Nephron progenitor cell (in vitro differentiated cells): Measurements from ENCODE around the gene MSI2.

Experiments
- DNase-seq: peaks from one replicate; pipeline ENCODE4 v3.0.0; 2021
- H3K27ac Mint-ChIP-seq: 2 replicates; pipeline ENCODE4 v1.8.0; 2021; ENCODE audit warnings: mild to moderate bottlenecking, moderate library complexity, mixed read lengths
- H3K27me3 Mint-ChIP-seq: 2 replicates; pipeline ENCODE4 v1.8.0; 2021; ENCODE audit warnings: mild to moderate bottlenecking, low read depth, mixed read lengths; ENCODE audit not compliant: poor library complexity
- H3K36me3 Mint-ChIP-seq: 2 replicates; pipeline ENCODE4 v1.8.0; 2021; ENCODE audit warnings: low read depth, mixed read lengths
- H3K4me1 Mint-ChIP-seq: 2 replicates; pipeline ENCODE4 v1.8.0; 2021; ENCODE audit warnings: mixed read lengths
- H3K4me3 Mint-ChIP-seq: 2 replicates; pipeline ENCODE4 v1.8.0; 2021; ENCODE audit warnings: mild to moderate bottlenecking, moderate library complexity, mixed read lengths
- H3K9me3 Mint-ChIP-seq: 2 replicates; pipeline ENCODE4 v1.8.0; 2021; ENCODE audit warnings: mild to moderate bottlenecking, moderate library complexity, mixed read lengths
- TF ChIP-seq, protein P1 (sequence below): fragments of 200-600 bp; sonication (generic); IDR thresholded peaks from 2 replicates; pipeline ENCODE4 v1.5.0; 2021; ENCODE audit warnings: antibody characterized with exemption

MSI2 gene

DNA sequence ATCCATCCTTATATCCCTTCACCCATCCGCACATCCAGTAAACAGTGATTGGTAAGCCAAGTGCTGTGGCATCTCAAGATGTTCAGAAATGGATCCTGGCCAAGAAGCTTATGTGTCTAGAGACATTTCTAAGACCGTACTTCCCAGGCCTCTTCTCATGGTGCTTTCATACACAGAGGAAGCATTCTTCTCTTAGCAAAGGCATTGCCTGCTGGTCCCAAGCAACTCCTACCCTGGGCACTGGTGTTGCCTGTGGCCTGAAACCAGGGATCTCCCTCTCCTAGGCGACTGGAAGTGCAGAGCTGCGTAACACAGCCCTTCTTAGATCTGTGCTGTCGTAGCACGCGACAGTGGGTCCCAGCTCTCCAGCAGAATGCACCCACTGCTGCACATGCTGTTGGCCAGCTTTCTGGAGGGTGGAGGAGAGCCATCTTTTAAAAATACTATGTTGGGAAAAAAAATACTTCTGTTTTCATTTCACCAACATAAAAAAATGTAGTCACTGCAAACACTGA is 305.9 kb downstream of the MSI2 start:
- Mint-ChIP-seq H3K4me1 (peaks cover 95% of the 10 kb centered on the region), H3K36me3 (peaks cover 38% of the 10 kb centered on the region), H3K27ac (peak overlapping the region; percentile 40), H3K27me3 (no peaks in the 10 kb centered on the region), H3K9me3 (no peaks in the 10 kb centered on the region), H3K4me3 (peak overlapping the region; percentile 5)
- TF ChIP-seq, protein P1, sequence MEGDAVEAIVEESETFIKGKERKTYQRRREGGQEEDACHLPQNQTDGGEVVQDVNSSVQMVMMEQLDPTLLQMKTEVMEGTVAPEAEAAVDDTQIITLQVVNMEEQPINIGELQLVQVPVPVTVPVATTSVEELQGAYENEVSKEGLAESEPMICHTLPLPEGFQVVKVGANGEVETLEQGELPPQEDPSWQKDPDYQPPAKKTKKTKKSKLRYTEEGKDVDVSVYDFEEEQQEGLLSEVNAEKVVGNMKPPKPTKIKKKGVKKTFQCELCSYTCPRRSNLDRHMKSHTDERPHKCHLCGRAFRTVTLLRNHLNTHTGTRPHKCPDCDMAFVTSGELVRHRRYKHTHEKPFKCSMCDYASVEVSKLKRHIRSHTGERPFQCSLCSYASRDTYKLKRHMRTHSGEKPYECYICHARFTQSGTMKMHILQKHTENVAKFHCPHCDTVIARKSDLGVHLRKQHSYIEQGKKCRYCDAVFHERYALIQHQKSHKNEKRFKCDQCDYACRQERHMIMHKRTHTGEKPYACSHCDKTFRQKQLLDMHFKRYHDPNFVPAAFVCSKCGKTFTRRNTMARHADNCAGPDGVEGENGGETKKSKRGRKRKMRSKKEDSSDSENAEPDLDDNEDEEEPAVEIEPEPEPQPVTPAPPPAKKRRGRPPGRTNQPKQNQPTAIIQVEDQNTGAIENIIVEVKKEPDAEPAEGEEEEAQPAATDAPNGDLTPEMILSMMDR = no peak
- no peak for DNase-seq

DNA sequence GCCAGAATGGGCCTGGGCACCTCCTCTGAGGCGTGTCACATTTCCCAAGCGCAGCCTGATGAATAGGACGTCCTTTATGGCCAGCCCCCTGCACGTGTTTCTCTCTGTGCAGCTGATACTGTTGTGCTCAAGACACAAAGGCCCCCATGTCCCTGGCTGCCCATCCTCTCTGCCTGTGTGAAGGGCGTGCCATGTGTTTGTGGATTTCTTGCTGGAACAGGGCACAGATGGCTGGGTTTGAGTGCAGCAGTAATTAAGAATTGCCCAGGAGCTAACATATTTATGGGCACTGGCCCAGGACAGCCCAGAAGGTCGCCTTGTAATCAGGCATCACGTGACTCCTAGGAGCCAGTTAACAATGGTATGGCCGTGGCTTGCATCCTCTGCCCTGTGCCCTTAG is 307.6 kb downstream of the MSI2 start:
- no peaks in the 10 kb centered on the region for H3K9me3 Mint-ChIP-seq
- peaks cover 35% of the 10 kb centered on the region for H3K36me3 Mint-ChIP-seq
- no peak for DNase-seq
- H3K27me3 Mint-ChIP-seq = no peaks in the 10 kb centered on the region
- peaks cover 95% of the 10 kb centered on the region for H3K4me1 Mint-ChIP-seq
- no peak overlapping the region for H3K4me3 Mint-ChIP-seq
- peak overlapping the region; percentile 93 for H3K27ac Mint-ChIP-seq
- TF ChIP-seq, protein P1 = no peak

DNA sequence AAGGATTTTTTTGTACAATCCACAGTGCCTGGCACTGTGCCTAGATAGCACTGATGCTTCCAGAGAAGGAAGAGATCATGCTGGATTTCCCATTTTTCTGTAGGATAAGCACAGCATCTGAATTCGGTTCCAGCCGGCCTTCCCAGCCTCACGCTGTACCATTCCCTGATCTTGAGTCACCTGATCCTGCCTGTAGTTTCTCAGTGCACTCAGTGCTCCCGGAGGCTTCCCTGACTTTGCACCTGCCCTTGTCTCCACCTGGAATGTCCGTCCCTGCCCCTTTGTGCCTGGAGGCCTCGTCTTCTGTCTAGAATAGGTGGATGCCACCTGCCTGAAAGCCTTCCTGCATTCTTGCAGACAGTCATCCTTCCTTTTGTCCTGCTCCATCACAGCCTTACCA is 308.9 kb downstream of the MSI2 start:
- Mint-ChIP-seq H3K27me3 (no peaks in the 10 kb centered on the region), H3K36me3 (peaks cover 41% of the 10 kb centered on the region), H3K27ac (peak overlapping the region; percentile 64), H3K9me3 (no peaks in the 10 kb centered on the region), H3K4me1 (peaks cover 95% of the 10 kb centered on the region), H3K4me3 (peak overlapping the region; percentile 4)
- DNase-seq = no peak
- TF ChIP-seq, protein P1 = no peak

DNA sequence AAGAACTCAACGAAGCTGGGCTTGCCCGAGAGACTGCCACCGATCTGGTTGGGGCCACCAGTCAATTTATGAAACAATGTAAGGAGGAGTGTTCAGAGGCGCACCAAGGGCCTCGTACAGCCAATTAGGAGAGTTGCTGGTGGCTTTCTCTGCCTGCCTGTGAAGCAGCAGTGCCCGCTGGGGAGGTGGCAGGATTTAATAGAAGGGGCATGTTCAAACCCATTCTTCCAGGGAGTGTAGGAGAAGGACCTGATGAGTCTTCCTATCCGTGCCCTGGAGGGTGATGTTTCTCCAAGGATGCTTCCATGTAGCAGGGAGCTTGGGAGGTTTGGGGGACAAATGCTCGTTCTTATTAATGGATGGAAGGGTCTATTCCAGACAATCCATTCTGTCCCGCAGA is 310.4 kb downstream of the MSI2 start:
- no peak for DNase-seq
- peaks cover 95% of the 10 kb centered on the region for H3K4me1 Mint-ChIP-seq
- H3K27me3 Mint-ChIP-seq = no peaks in the 10 kb centered on the region
- H3K36me3 Mint-ChIP-seq = peaks cover 41% of the 10 kb centered on the region
- H3K9me3 Mint-ChIP-seq = no peaks in the 10 kb centered on the region
- peak overlapping the region; percentile 49 for H3K27ac Mint-ChIP-seq
- H3K4me3 Mint-ChIP-seq = no peak overlapping the region
- TF ChIP-seq, protein P1 = no peak

GRCh38 chr17:57567251-57567650 is 310.9 kb downstream of the MSI2 start:
- peak overlapping the region; percentile 37 for H3K27ac Mint-ChIP-seq
- no peak for DNase-seq
- H3K36me3 Mint-ChIP-seq = peaks cover 41% of the 10 kb centered on the region
- no peaks in the 10 kb centered on the region for H3K9me3 Mint-ChIP-seq
- TF ChIP-seq, protein P1 = no peak
- no peak overlapping the region for H3K4me3 Mint-ChIP-seq
- H3K27me3 Mint-ChIP-seq = no peaks in the 10 kb centered on the region
- H3K4me1 Mint-ChIP-seq = peaks cover 94% of the 10 kb centered on the region

DNA sequence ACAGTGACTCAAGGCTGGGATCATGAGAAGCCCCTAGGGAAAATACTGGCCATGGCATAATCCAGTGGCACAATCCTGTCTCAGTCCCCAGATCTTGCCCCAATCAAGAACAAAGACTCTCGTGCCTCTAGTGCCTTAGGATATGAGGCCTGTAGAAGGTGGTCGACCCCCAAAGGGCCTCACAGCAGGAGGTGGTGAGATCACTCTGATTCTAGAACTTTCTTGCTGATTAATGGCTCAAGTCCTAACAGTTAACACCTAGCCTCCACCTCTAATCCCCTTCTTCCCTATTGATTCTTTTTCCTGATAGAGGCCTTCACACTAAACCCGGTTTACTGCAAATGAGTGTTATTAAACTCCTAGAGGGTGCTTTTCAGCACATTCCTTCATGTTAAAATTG is 312.0 kb downstream of the MSI2 start:
- Mint-ChIP-seq H3K27ac (peak overlapping the region; percentile 77), H3K36me3 (peaks cover 43% of the 10 kb centered on the region), H3K9me3 (no peaks in the 10 kb centered on the region), H3K27me3 (no peaks in the 10 kb centered on the region), H3K4me3 (no peak overlapping the region), H3K4me1 (peaks cover 86% of the 10 kb centered on the region)
- DNase-seq = no peak
- TF ChIP-seq, protein P1 = no peak
